Activated T-cell treated with anti-CD3 and anti-CD28 coated beads, Interleukin-2, amount 50 U/mL, for 72 hours (primary cell): Measurements from ENCODE around the gene WDR7. TPM values are rescaled to one million over a fixed set of nuclear protein-coding genes. Genes with fewer than 3 reads are reported as not detected.

Source experiments
- ATAC-seq, 2 donors: fragments of 150-1000 bp; cut with Tn5 transposase; replicated peaks in 1 of 2; 2 replicates each; pipeline ENCODE4 v1.10.0; 2021; ENCODE audit warnings: moderate library complexity in 2 of 2, mild to moderate bottlenecking in 1 of 2
- DNase-seq, 2 donors: peaks; one replicate each; pipeline ENCODE4 v3.0.0; 2021 to 2022; ENCODE audit warnings: mixed read lengths in 1 of 2
- H3K27ac Mint-ChIP-seq: one replicate; pipeline ENCODE4 v1.8.0; 2022; ENCODE audit warnings: mild to moderate bottlenecking, moderate library complexity, mixed read lengths
- H3K27me3 Mint-ChIP-seq: one replicate; pipeline ENCODE4 v1.8.0; 2022; ENCODE audit warnings: low read depth, mixed read lengths
- H3K36me3 Mint-ChIP-seq, 2 donors: one replicate each; pipeline ENCODE4 v1.8.0; 2022; ENCODE audit warnings: mixed read lengths in 2 of 2, mild to moderate bottlenecking in 1 of 2; ENCODE audit not compliant: insufficient read depth in 2 of 2
- H3K4me1 Mint-ChIP-seq: one replicate; pipeline ENCODE4 v1.8.0; 2022; ENCODE audit warnings: low read depth, mixed read lengths
- H3K4me3 Mint-ChIP-seq, 2 donors: one replicate each; pipeline ENCODE4 v1.8.0; 2022; ENCODE audit warnings: mild to moderate bottlenecking in 2 of 2, mixed read lengths in 2 of 2, moderate library complexity in 2 of 2
- H3K9me3 Mint-ChIP-seq, 2 donors: one replicate each; pipeline ENCODE4 v1.8.0; 2022; ENCODE audit warnings: mixed read lengths in 2 of 2
- total RNA-seq, 2 donors: library from RNA; stranded (reverse); gene quantifications; one replicate each; pipeline ENCODE4 v1.2.3, GENCODE V29; 2022

WDR7 gene
- total RNA-seq, 2 donors from 2014 or later = 25.6 to 25.9 TPM

- no peak overlapping the region for H3K27ac Mint-ChIP-seq
- H3K9me3 Mint-ChIP-seq = no peaks in the 10 kb centered on the region
- DNase-seq (no peak), ATAC-seq (no peak)
- H3K4me1 Mint-ChIP-seq = peaks cover 15% of the 10 kb centered on the region
- H3K27me3 Mint-ChIP-seq = no peaks in the 10 kb centered on the region
- peaks cover 0 to 3% of the 10 kb centered on the region in 2 donors for H3K36me3 Mint-ChIP-seq
- H3K4me3 Mint-ChIP-seq = no peak overlapping the region
Observed at GRCh38 chr18:56926734-56927133, 275.6 kb downstream of the WDR7 start.

GRCh38 chr18:56927786-56928185 is 276.6 kb downstream of the WDR7 start:
- Mint-ChIP-seq H3K9me3 (no peaks in the 10 kb centered on the region), H3K4me1 (peaks cover 10% of the 10 kb centered on the region), H3K27ac (no peak overlapping the region), H3K27me3 (no peaks in the 10 kb centered on the region), H3K36me3 (peaks cover 0 to 3% of the 10 kb centered on the region in 2 donors), H3K4me3 (peak overlapping the region in 1 of 2 donors; percentile 1)
- DNase-seq = peak; percentile 17 to 22
- peak; percentile 87 to 94 for ATAC-seq

GRCh38 chr18:56929886-56930285 is 278.7 kb downstream of the WDR7 start:
- Mint-ChIP-seq H3K4me1 (peaks cover 16% of the 10 kb centered on the region), H3K27ac (no peak overlapping the region), H3K4me3 (no peak overlapping the region)

GRCh38 chr18:56933472-56933871 is 282.3 kb downstream of the WDR7 start:
- Mint-ChIP-seq H3K4me1 (peaks cover 6% of the 10 kb centered on the region), H3K4me3 (no peak overlapping the region), H3K27me3 (no peaks in the 10 kb centered on the region), H3K9me3 (no peaks in the 10 kb centered on the region), H3K36me3 (peaks cover 0 to 3% of the 10 kb centered on the region in 2 donors), H3K27ac (no peak overlapping the region)
- DNase-seq (no peak), ATAC-seq (peak; percentile 37 to 73)

More at GRCh38 chr18:56929886-56930285, 278.7 kb downstream of the WDR7 start:
- ATAC-seq (no peak), DNase-seq (no peak)
- peaks cover 0 to 3% of the 10 kb centered on the region in 2 donors for H3K36me3 Mint-ChIP-seq
- no peaks in the 10 kb centered on the region for H3K9me3 Mint-ChIP-seq
- H3K27me3 Mint-ChIP-seq = no peaks in the 10 kb centered on the region

- DNase-seq = no peak
- Mint-ChIP-seq H3K27me3 (no peaks in the 10 kb centered on the region), H3K4me1 (peaks cover 6% of the 10 kb centered on the region), H3K9me3 (no peaks in the 10 kb centered on the region), H3K27ac (no peak overlapping the region), H3K36me3 (peaks cover 0 to 3% of the 10 kb centered on the region in 2 donors), H3K4me3 (no peak overlapping the region)
- ATAC-seq = no peak
Observed at GRCh38 chr18:56934131-56934530, 283.0 kb downstream of the WDR7 start.

GRCh38 chr18:56934906-56935305 is 283.7 kb downstream of the WDR7 start:
- peaks cover 0 to 3% of the 10 kb centered on the region in 2 donors for H3K36me3 Mint-ChIP-seq
- ATAC-seq (no peak), DNase-seq (no peak)
- no peak overlapping the region for H3K4me3 Mint-ChIP-seq
- no peak overlapping the region for H3K27ac Mint-ChIP-seq
- no peaks in the 10 kb centered on the region for H3K9me3 Mint-ChIP-seq
- H3K27me3 Mint-ChIP-seq = no peaks in the 10 kb centered on the region
- peaks cover 6% of the 10 kb centered on the region for H3K4me1 Mint-ChIP-seq

- Mint-ChIP-seq H3K9me3 (no peaks in the 10 kb centered on the region), H3K27me3 (no peaks in the 10 kb centered on the region), H3K4me3 (no peak overlapping the region), H3K27ac (no peak overlapping the region), H3K4me1 (peaks cover 6% of the 10 kb centered on the region), H3K36me3 (peaks cover 0 to 3% of the 10 kb centered on the region in 2 donors)
- no peak for ATAC-seq
- no peak for DNase-seq
Observed at GRCh38 chr18:56935434-56936040, 284.4 kb downstream of the WDR7 start.

- Mint-ChIP-seq H3K9me3 (no peaks in the 10 kb centered on the region), H3K4me3 (no peak overlapping the region), H3K36me3 (peaks cover 0 to 3% of the 10 kb centered on the region in 2 donors), H3K27ac (no peak overlapping the region), H3K27me3 (no peaks in the 10 kb centered on the region), H3K4me1 (peaks cover 6% of the 10 kb centered on the region)
- ATAC-seq = no peak
- no peak for DNase-seq
Observed at GRCh38 chr18:56936457-56936856, 285.3 kb downstream of the WDR7 start.

GRCh38 chr18:56937874-56938430 is 286.8 kb downstream of the WDR7 start:
- Mint-ChIP-seq H3K27ac (no peak overlapping the region), H3K4me1 (peaks cover 6% of the 10 kb centered on the region), H3K4me3 (no peak overlapping the region), H3K9me3 (no peaks in the 10 kb centered on the region), H3K36me3 (peaks cover 0 to 3% of the 10 kb centered on the region in 2 donors), H3K27me3 (no peaks in the 10 kb centered on the region)
- ATAC-seq = no peak
- DNase-seq = no peak

GRCh38 chr18:56945171-56946083 is 294.3 kb downstream of the WDR7 start:
- no peak overlapping the region for H3K27ac Mint-ChIP-seq
- H3K9me3 Mint-ChIP-seq = no peaks in the 10 kb centered on the region
- ATAC-seq = no peak
- H3K4me3 Mint-ChIP-seq = no peak overlapping the region
- no peaks in the 10 kb centered on the region for H3K27me3 Mint-ChIP-seq
- H3K4me1 Mint-ChIP-seq = no peaks in the 10 kb centered on the region
- DNase-seq = no peak
- H3K36me3 Mint-ChIP-seq = no peaks in the 10 kb centered on the region

- H3K36me3 Mint-ChIP-seq = no peaks in the 10 kb centered on the region
- no peaks in the 10 kb centered on the region for H3K27me3 Mint-ChIP-seq
- DNase-seq (no peak), ATAC-seq (no peak)
- no peak overlapping the region for H3K4me3 Mint-ChIP-seq
- no peak overlapping the region for H3K27ac Mint-ChIP-seq
- no peaks in the 10 kb centered on the region for H3K4me1 Mint-ChIP-seq
- no peaks in the 10 kb centered on the region for H3K9me3 Mint-ChIP-seq
Observed at GRCh38 chr18:56947236-56947635, 296.1 kb downstream of the WDR7 start.

GRCh38 chr18:56952026-56952425 is 300.9 kb downstream of the WDR7 start:
- Mint-ChIP-seq H3K27me3 (no peaks in the 10 kb centered on the region), H3K9me3 (no peaks in the 10 kb centered on the region), H3K4me1 (no peaks in the 10 kb centered on the region), H3K4me3 (no peak overlapping the region), H3K36me3 (no peaks in the 10 kb centered on the region), H3K27ac (no peak overlapping the region)
- ATAC-seq = no peak
- no peak for DNase-seq

GRCh38 chr18:56953428-56954198 is 302.5 kb downstream of the WDR7 start:
- Mint-ChIP-seq H3K9me3 (no peaks in the 10 kb centered on the region), H3K4me1 (no peaks in the 10 kb centered on the region), H3K27ac (no peak overlapping the region), H3K27me3 (no peaks in the 10 kb centered on the region), H3K36me3 (no peaks in the 10 kb centered on the region), H3K4me3 (no peak overlapping the region)
- DNase-seq (no peak), ATAC-seq (no peak)
